ENCODE measurements around the gene ALG8. TPM values are rescaled to one million over a fixed set of nuclear protein-coding genes. Genes with fewer than 3 reads are reported as not detected.
"Not testable (repeated sequence)": the region's sequence is repeated elsewhere in the genome, so short reads cannot be mapped to it uniquely, and the experiment has no call there.

Gene ALG8
- total and polyA plus RNA-seq, 8 donors, result 32.2 to 58.7 (median 49.8) TPM

GRCh38 chr11:78085972-78086371, 53.5 kb downstream of the ALG8 start:
- intact Hi-C loops (cut with DNase I), result no loop called here
- Histone ChIP-seq H3K36me3 (no peaks in the 10 kb centered on the region), H3K4me1 (peaks cover 0 to 5% of the 10 kb centered on the region in 2 donors), H3K27me3 (no peaks in the 10 kb centered on the region), H3K27ac (no peak overlapping the region), H3K4me3 (no peak overlapping the region), H3K9me3 (no peaks in the 10 kb centered on the region)
- TF ChIP-seq CTCF (IDR thresholded peaks at IDR 0.05), result no peak
- no peak for ATAC-seq
- no peak for DNase-seq

GRCh38 chr11:78084506-78084905, 54.9 kb downstream of the ALG8 start:
- H3K36me3 ChIP-seq; H3K4me3 ChIP-seq; H3K27me3 ChIP-seq; H3K4me1 ChIP-seq; ATAC-seq; H3K9me3 ChIP-seq; intact Hi-C loops (cut with DNase I): not testable (repeated sequence)
- DNase-seq, result peak in 1 of 4 donors; percentile 56
- peak overlapping the region; percentile 19 to 45 for H3K27ac ChIP-seq

DNA sequence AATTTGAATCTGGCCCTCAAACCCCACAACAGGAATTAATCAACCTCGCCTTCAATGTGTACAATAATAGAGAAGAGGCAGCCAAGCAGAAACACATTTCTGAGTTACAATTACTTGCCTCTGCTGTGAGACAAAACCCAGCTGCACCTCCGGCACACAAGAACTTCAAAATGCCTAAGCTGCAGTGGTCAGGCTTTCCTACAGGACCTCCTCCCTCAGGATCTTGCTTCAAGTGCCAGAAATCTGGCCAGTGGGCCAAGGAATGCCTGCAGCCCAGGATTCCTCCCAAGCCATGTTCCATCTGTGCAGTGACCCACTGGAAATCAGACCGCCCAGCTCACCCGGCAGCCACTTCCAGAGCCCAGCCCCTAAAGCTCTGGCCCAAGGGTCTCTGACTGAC, 56.4 kb downstream of the ALG8 start:
- Histone ChIP-seq H3K27ac (no peak overlapping the region), H3K36me3 (no peaks in the 10 kb centered on the region), H3K4me1 (peaks cover 9 to 11% of the 10 kb centered on the region in 2 donors), H3K9me3 (no peaks in the 10 kb centered on the region), H3K4me3 (no peak overlapping the region), H3K27me3 (no peaks in the 10 kb centered on the region)
- no peak for TF ChIP-seq CTCF (IDR thresholded peaks at IDR 0.05)
- ATAC-seq (no peak), DNase-seq (peak in 2 of 4 donors; percentile 66 to 79)
- intact Hi-C loops (cut with DNase I), result no loop called here

DNA sequence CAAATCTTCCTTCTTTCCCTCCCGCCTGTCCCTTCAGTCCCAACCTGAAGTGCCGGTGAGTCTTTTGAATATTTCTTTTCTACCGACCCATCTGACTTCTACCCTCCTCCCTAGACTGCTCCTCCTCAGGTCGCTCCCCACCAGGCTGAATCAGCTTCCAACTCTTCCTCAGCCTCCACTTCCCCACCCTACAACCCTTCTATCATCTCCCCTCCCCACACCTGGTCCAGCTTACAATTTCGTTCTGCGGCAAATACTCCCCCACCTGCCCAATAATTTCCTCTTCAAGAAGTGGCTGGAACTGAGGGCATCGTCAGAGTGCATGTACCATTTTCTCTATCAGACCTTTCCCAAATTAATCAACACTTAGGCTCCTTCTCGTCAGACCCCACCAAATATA, 57.3 kb downstream of the ALG8 start:
- DNase-seq, result no peak
- intact Hi-C loops (cut with DNase I), result no loop called here
- peak overlapping the region in 1 of 2 donors; percentile 2 for H3K4me3 ChIP-seq
- no peaks in the 10 kb centered on the region for H3K9me3 ChIP-seq
- no peaks in the 10 kb centered on the region for H3K27me3 ChIP-seq
- no peaks in the 10 kb centered on the region for H3K36me3 ChIP-seq
- peak overlapping the region in 1 of 2 donors; percentile 20 for H3K27ac ChIP-seq
- peaks cover 12 to 19% of the 10 kb centered on the region in 2 donors for H3K4me1 ChIP-seq
- TF ChIP-seq CTCF (IDR thresholded peaks at IDR 0.05), result no peak
- no peak for ATAC-seq

DNA sequence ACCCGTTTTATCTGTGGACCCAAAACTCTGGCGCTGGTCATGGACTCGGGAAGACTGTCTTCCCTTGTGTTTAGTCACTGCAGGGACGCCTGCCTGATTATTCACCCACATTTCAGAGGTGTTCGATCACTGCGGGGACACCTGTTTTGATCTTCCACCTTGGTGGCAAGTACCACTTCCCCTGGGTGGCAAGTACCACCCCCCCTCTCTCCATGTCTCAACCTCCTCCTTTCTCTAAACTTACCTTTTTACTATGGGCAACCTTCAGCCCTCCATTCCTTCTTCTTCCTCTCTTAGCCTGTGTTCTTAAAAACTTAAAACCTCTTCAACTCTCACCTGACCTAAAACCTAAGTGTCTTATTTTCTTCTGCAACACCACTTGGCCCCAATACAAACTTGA, 57.8 kb downstream of the ALG8 start:
- DNase-seq (no peak), ATAC-seq (no peak)
- intact Hi-C loops (cut with DNase I), result no loop called here
- H3K4me1 ChIP-seq, result peaks cover 17 to 25% of the 10 kb centered on the region in 2 donors
- no peaks in the 10 kb centered on the region for H3K9me3 ChIP-seq
- no peak for TF ChIP-seq CTCF (IDR thresholded peaks at IDR 0.05)
- H3K4me3 ChIP-seq, result peak overlapping the region in 1 of 2 donors; percentile 2
- no peaks in the 10 kb centered on the region for H3K27me3 ChIP-seq
- peak overlapping the region; percentile 19 to 20 for H3K27ac ChIP-seq
- no peaks in the 10 kb centered on the region for H3K36me3 ChIP-seq

- Histone ChIP-seq H3K36me3 (no peaks in the 10 kb centered on the region), H3K4me3 (no peak overlapping the region), H3K9me3 (no peaks in the 10 kb centered on the region), H3K27ac (peak overlapping the region; percentile 20 to 80), H3K4me1 (peaks cover 17 to 28% of the 10 kb centered on the region in 2 donors), H3K27me3 (no peaks in the 10 kb centered on the region)
- intact Hi-C loops (cut with DNase I), result no loop called here
- ATAC-seq, result no peak
- DNase-seq, result peak in 2 of 4 donors; percentile 38 to 71
- no peak for TF ChIP-seq CTCF (IDR thresholded peaks at IDR 0.05)
Observed at GRCh38 chr11:78080818-78081495, 58.5 kb downstream of the ALG8 start.
